IMR-90 (cell line): ENCODE results near the gene STK17B. TPM values are rescaled to one million over a fixed set of nuclear protein-coding genes. Genes with fewer than 3 reads are reported as not detected.
A peak's percentile ranks its signal among the peaks of the same experiment; 100 is the strongest.

Experiments used
- ATAC-seq: fragments of 200-7000 bp; cut with Tn5 transposase; 2 replicates; pipeline ENCODE4 v1.9.1; 2020; ENCODE audit warnings: low read depth, mild to moderate bottlenecking, moderate library complexity
- BruUV-seq: library from RNA; stranded (reverse); fragments of 400-500 nt; replicated peaks from 2 replicates; lab custom pipeline; 2021; lab: Mats Ljungman, UMichigan
- CTCF ChIA-PET: fragments of 300-600 bp; formaldehyde crosslinking; extraction: SDS; loops from one replicate; lab custom pipeline; 2021; ENCODE audit warnings: antibody characterized with exemption; lab: Yijun Ruan, JAX
- POLR2A ChIA-PET: fragments of 300-600 bp; sonication (Branson Sonifier 250); formaldehyde crosslinking; loops from one replicate; lab custom pipeline; 2022; ENCODE audit warnings: antibody characterized with exemption; ENCODE audit not compliant: unreplicated experiment; lab: Charles Lee
- DNase-seq: peaks from one replicate; pipeline ENCODE4 v3.0.0; 2013
- H2AFZ ChIP-seq: replicated peaks from 2 replicates; pipeline ENCODE3; 2013; ENCODE audit warnings: low read length, mild to moderate bottlenecking; ENCODE audit not compliant: poor library complexity
- H2AK5ac ChIP-seq: 2 replicates; pipeline ENCODE4 v1.6.1; 2013; ENCODE audit warnings: low read depth, low read length, inconsistent platforms
- H2AK9ac ChIP-seq: replicated peaks from 2 replicates; pipeline ENCODE3; 2013; ENCODE audit warnings: mild to moderate bottlenecking, low read depth, low read length, moderate library complexity; ENCODE audit not compliant: poor library complexity
- H2BK120ac ChIP-seq: 2 replicates; pipeline ENCODE4 v1.6.1; 2013; ENCODE audit warnings: low read depth, low read length, inconsistent platforms
- H2BK15ac ChIP-seq: 3 replicates; pipeline ENCODE4 v1.6.1; 2013; ENCODE audit warnings: low read depth, low read length, inconsistent platforms
- H2BK20ac ChIP-seq: 2 replicates; pipeline ENCODE4 v1.6.1; 2013; ENCODE audit warnings: low read depth, mild to moderate bottlenecking, inconsistent platforms, low read length, moderate library complexity
- H2BK5ac ChIP-seq: 2 replicates; pipeline ENCODE4 v1.6.1; 2013; ENCODE audit warnings: mild to moderate bottlenecking, low read depth, low read length, inconsistent platforms; ENCODE audit not compliant: poor library complexity, severe bottlenecking
- H3K14ac ChIP-seq: replicated peaks from 2 replicates; pipeline ENCODE4 v1.6.1; 2013; ENCODE audit warnings: low read depth, low read length, inconsistent platforms
- H3K18ac ChIP-seq: 2 replicates; pipeline ENCODE4 v1.6.1; 2013; ENCODE audit warnings: low read depth, low read length, control low read depth
- H3K23ac ChIP-seq: 2 replicates; pipeline ENCODE4 v1.6.1; 2013; ENCODE audit warnings: low read depth, low read length, inconsistent platforms
- H3K27ac ChIP-seq: 2 replicates; pipeline ENCODE4 v1.5.1; 2013; ENCODE audit warnings: mild to moderate bottlenecking, control low read depth, low read length; ENCODE audit not compliant: insufficient read depth
- H3K27me3 ChIP-seq: 2 replicates; pipeline ENCODE4 v1.6.1; 2013; ENCODE audit warnings: low read length; ENCODE audit not compliant: control insufficient read depth, insufficient read depth
- H3K36me3 ChIP-seq: 2 replicates; pipeline ENCODE4 v1.6.1; 2013; ENCODE audit warnings: low read length, mixed read lengths; ENCODE audit not compliant: control insufficient read depth, insufficient read depth
- H3K4ac ChIP-seq: 2 replicates; pipeline ENCODE4 v1.6.1; 2013; ENCODE audit warnings: low read depth, low read length, inconsistent platforms
- H3K4me1 ChIP-seq: 2 replicates; pipeline ENCODE4 v1.6.1; 2013; ENCODE audit warnings: low read length, mixed read lengths; ENCODE audit not compliant: control insufficient read depth, insufficient read depth
- H3K4me2 ChIP-seq: 2 replicates; pipeline ENCODE4 v1.6.1; 2013; ENCODE audit warnings: low read depth, mild to moderate bottlenecking, control low read depth, low read length, moderate library complexity
- H3K4me3 ChIP-seq: 2 replicates; pipeline ENCODE4 v1.5.1; 2013; ENCODE audit warnings: low read depth, mild to moderate bottlenecking, control low read depth, low read length, moderate library complexity; ENCODE audit not compliant: insufficient read depth
- H3K56ac ChIP-seq: 2 replicates; pipeline ENCODE4 v1.6.1; 2013; ENCODE audit warnings: low read length, inconsistent platforms; ENCODE audit not compliant: insufficient read depth; ENCODE audit errors: extremely low read depth
- H3K79me1 ChIP-seq, 2 experiments: 2 replicates each; pipeline ENCODE4 v1.6.1; 2013; ENCODE audit warnings: low read length in 2 of 2, inconsistent platforms in 1 of 2, low read depth in 1 of 2
- H3K9ac ChIP-seq: 2 replicates; pipeline ENCODE4 v1.6.1; 2013; ENCODE audit warnings: low read depth, low read length, control low read depth
- H3K9me1 ChIP-seq: 2 replicates; pipeline ENCODE4 v1.6.1; 2013; ENCODE audit warnings: low read length, inconsistent platforms; ENCODE audit not compliant: insufficient read depth
- H3K9me3 ChIP-seq: 2 replicates; pipeline ENCODE4 v1.6.1; 2013; ENCODE audit warnings: low read length; ENCODE audit not compliant: control insufficient read depth, insufficient read depth
- H4K20me1 ChIP-seq: 2 replicates; pipeline ENCODE4 v1.6.1; 2013; ENCODE audit warnings: low read length, inconsistent platforms; ENCODE audit not compliant: insufficient read depth
- H4K5ac ChIP-seq: 2 replicates; pipeline ENCODE4 v1.6.1; 2013; ENCODE audit warnings: mild to moderate bottlenecking, low read depth, low read length, control low read depth
- H4K8ac ChIP-seq, 2 experiments: 2 replicates each; pipeline ENCODE4 v1.6.1; 2013; ENCODE audit warnings: low read depth in 2 of 2, low read length in 2 of 2, control low read depth in 1 of 2, inconsistent platforms in 1 of 2
- H4K91ac ChIP-seq: 2 replicates; pipeline ENCODE4 v1.6.1; 2013; ENCODE audit warnings: low read depth, low read length, inconsistent platforms; ENCODE audit not compliant: insufficient read depth
- BHLHE40 ChIP-seq: fragments of 150-350 bp; IDR thresholded peaks from 2 replicates; pipeline ENCODE4 v1.6.1; 2016; ENCODE audit warnings: mild to moderate bottlenecking, low read depth, low read length
- CEBPB ChIP-seq: IDR thresholded peaks from 2 replicates; pipeline ENCODE4 v1.6.1; 2012; ENCODE audit warnings: low read depth, low read length, improper control_type of control experiment
- CHD1 ChIP-seq: IDR thresholded peaks from 2 replicates; pipeline ENCODE4 v1.6.1; 2012; ENCODE audit warnings: low read depth, low read length, improper control_type of control experiment
- CTCF ChIP-seq: conservative IDR thresholded peaks from 2 replicates; pipeline ENCODE4 v1.5.1; 2012; ENCODE audit warnings: mild to moderate bottlenecking, low read depth, low read length, improper control_type of control experiment
- FOS ChIP-seq: fragments of 150-350 bp; IDR thresholded peaks from 2 replicates; pipeline ENCODE4 v1.6.1; 2016; ENCODE audit warnings: low read depth, low read length
- MAFK ChIP-seq: IDR thresholded peaks from 2 replicates; pipeline ENCODE4 v1.6.1; 2012; ENCODE audit warnings: low read depth, low read length, improper control_type of control experiment
- MAZ ChIP-seq: IDR thresholded peaks from 2 replicates; pipeline ENCODE4 v1.6.1; 2012; ENCODE audit warnings: low read depth, mild to moderate bottlenecking, low read length, improper control_type of control experiment, moderate library complexity, borderline replicate concordance
- NFE2L2 ChIP-seq: fragments of 150-350 bp; IDR thresholded peaks from 2 replicates; pipeline ENCODE4 v1.6.1; 2016; ENCODE audit warnings: low read depth, mild to moderate bottlenecking, low read length
- POLR2A ChIP-seq: IDR thresholded peaks from 2 replicates; pipeline ENCODE4 v1.6.1; 2012; ENCODE audit warnings: mild to moderate bottlenecking, low read depth, low read length
- RAD21 ChIP-seq: IDR thresholded peaks from 2 replicates; pipeline ENCODE4 v1.6.1; 2012; ENCODE audit warnings: low read length, improper control_type of control experiment
- RCOR1 ChIP-seq: IDR thresholded peaks from 2 replicates; pipeline ENCODE4 v1.6.1; 2012; ENCODE audit warnings: mild to moderate bottlenecking, low read length, improper control_type of control experiment; ENCODE audit not compliant: insufficient replicate concordance
- RFX5 ChIP-seq: IDR thresholded peaks from 2 replicates; pipeline ENCODE4 v1.8.0; 2012; ENCODE audit warnings: low read depth, mild to moderate bottlenecking, low read length, moderate library complexity
- SMC3 ChIP-seq: fragments of 150-350 bp; IDR thresholded peaks from 2 replicates; pipeline ENCODE4 v1.6.1; 2016; ENCODE audit warnings: low read depth, mild to moderate bottlenecking, antibody characterized with exemption, low read length, moderate library complexity
- WGBS, 2 experiments: methylation state at CpG; one replicate each; pipeline versions ENCODE4 v1.1.5 to v1.1.7; 2013; ENCODE audit warnings: missing lambda C conversion rate in 2 of 2; ENCODE audit not compliant: insufficient read length in 1 of 2; ENCODE audit errors: extremely low coverage in 2 of 2; 5-methylcytosine and 5-hydroxymethylcytosine counted together
- dilution Hi-C: fragments of 300-500 bp; cut with HindIII; formaldehyde crosslinking; loops from one replicate; pipeline ENCODE4 v1.14.3; 2018; ENCODE audit warnings: low sequenced_read_pairs; ENCODE audit not compliant: unreplicated experiment
- in situ Hi-C: fragments of 300-500 bp; cut with MboI; formaldehyde crosslinking; loops from 3 replicates; pipeline ENCODE4 v1.14.3; 2019; ENCODE audit warnings: low sequenced_read_pairs, inconsistent platforms, mixed read lengths
- intact Hi-C: fragments of 100-400 bp; cut with micrococcal nuclease; formaldehyde crosslinking; loops from 2 replicates; pipeline ENCODE4 v1.10.0; 2022
- polyA plus RNA-seq, 3 experiments: library from polyadenylated mRNA; depleted of rRNA; stranded (reverse); fragments of >200 nt; gene quantifications; 2 replicates each; pipeline ENCODE4 v1.2.3, GENCODE V29; 2012; ENCODE audit warnings: low replicate concordance in 1 of 3
- total RNA-seq: library from RNA; depleted of rRNA; stranded (reverse); fragments of >200 nt; gene quantifications from 2 replicates; pipeline ENCODE4 v1.2.3, GENCODE V29; 2012
- TF ChIP-seq, protein P1 (sequence below): fragments of 150-350 bp; IDR thresholded peaks from 2 replicates; pipeline ENCODE4 v1.6.1; 2017; ENCODE audit warnings: mild to moderate bottlenecking, antibody characterized with exemption, low read length, low read depth
- TF ChIP-seq, protein P2 (sequence below): fragments of 150-350 bp; IDR thresholded peaks from 2 replicates; pipeline ENCODE4 v1.6.1; 2016; ENCODE audit warnings: low read depth, mild to moderate bottlenecking, low read length, moderate library complexity, borderline replicate concordance

The STK17B gene
- total and polyA plus RNA-seq, 2 of the 4 experiments (the other 2 are of a cell fraction): 7.5 to 48.9 TPM

- Histone ChIP-seq H3K9me3 (no peaks in the 10 kb centered on the region), H2BK15ac (no peak overlapping the region), H3K9me1 (peaks cover 8% of the 10 kb centered on the region; the same call in 1 of the 2 replicates), H2AK9ac (no peak overlapping the region), H3K27ac (no peak overlapping the region), H3K4me2 (no peak overlapping the region), H3K23ac (no peak overlapping the region), H2BK20ac (no peak overlapping the region), H3K79me1 (no peaks in the 10 kb centered on the region), H2BK5ac (no peak overlapping the region), H3K14ac (peak overlapping the region; percentile 17; the same call in 1 of the 2 replicates), H3K56ac (no peak overlapping the region; the same call in 1 of the 2 replicates), H3K27me3 (0 out of 2 replicates have a peak, but pooled peaks cover 2% of the 10 kb centered on the region), H2AFZ (no peak overlapping the region), H4K5ac (no peak overlapping the region; the same call in 1 of the 2 replicates), H3K4ac (peak overlapping the region; percentile 10; the same call in 1 of the 2 replicates), H4K8ac (no peak overlapping the region), H2AK5ac (no peak overlapping the region), H2BK120ac (no peak overlapping the region), H3K4me1 (peaks cover 6% of the 10 kb centered on the region; the same call in 1 of the 2 replicates), H3K4me3 (no peak overlapping the region), H3K9ac (no peak overlapping the region), H3K18ac (no peak overlapping the region), H3K36me3 (no peaks in the 10 kb centered on the region), H4K91ac (no peak overlapping the region), H4K20me1 (no peaks in the 10 kb centered on the region)
- dilution Hi-C loops: no loop called here
- intact Hi-C loops: no loop called here
- CTCF ChIA-PET: interaction anchor here (0.9 kb wide), 1 partner anchor 29 kb away, joined by 3 read pairs; no protein-coding TSS in a partner anchor
- TF ChIP-seq MAZ (no peak), POLR2A (no peak), CHD1 (no peak), RFX5 (no peak), RCOR1 (no peak), RAD21 (no peak), BHLHE40 (no peak), SMC3 (no peak), FOS (no peak), CEBPB (no peak), CTCF (no peak), NFE2L2 (no peak), MAFK (no peak)
- TF ChIP-seq, protein P1, sequence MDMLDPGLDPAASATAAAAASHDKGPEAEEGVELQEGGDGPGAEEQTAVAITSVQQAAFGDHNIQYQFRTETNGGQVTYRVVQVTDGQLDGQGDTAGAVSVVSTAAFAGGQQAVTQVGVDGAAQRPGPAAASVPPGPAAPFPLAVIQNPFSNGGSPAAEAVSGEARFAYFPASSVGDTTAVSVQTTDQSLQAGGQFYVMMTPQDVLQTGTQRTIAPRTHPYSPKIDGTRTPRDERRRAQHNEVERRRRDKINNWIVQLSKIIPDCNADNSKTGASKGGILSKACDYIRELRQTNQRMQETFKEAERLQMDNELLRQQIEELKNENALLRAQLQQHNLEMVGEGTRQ: no peak
- TF ChIP-seq, protein P2, sequence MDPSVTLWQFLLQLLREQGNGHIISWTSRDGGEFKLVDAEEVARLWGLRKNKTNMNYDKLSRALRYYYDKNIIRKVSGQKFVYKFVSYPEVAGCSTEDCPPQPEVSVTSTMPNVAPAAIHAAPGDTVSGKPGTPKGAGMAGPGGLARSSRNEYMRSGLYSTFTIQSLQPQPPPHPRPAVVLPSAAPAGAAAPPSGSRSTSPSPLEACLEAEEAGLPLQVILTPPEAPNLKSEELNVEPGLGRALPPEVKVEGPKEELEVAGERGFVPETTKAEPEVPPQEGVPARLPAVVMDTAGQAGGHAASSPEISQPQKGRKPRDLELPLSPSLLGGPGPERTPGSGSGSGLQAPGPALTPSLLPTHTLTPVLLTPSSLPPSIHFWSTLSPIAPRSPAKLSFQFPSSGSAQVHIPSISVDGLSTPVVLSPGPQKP: no peak
- BruUV-seq: no TSS peak
- POLR2A ChIA-PET: no interaction called here
- DNase-seq (peak; percentile 74), ATAC-seq (peak; percentile 84)
- WGBS, 2 experiments: 17% methylated on average over 1 of the region's 6 CpGs; no CpG with 5 or more reads in 1 of the 2 experiments
- in situ Hi-C loops: no loop called here
These were observed 69.9 kb downstream of the STK17B start for GRCh38 chr2:196101325-196101991.
